HG03064 (cell line): ENCODE measurements around the gene ASPRV1.
"Not testable (repeated sequence)": the region's sequence is repeated elsewhere in the genome, so short reads cannot be mapped to it uniquely, and the experiment has no call there.

Experiments
- ATAC-seq: cut with Tn5 transposase; IDR thresholded peaks from one replicate; pipeline ENCODE4 v1.9.1; 2021; ENCODE audit warnings: low read depth; ENCODE audit not compliant: unreplicated experiment

The ASPRV1 gene

DNA sequence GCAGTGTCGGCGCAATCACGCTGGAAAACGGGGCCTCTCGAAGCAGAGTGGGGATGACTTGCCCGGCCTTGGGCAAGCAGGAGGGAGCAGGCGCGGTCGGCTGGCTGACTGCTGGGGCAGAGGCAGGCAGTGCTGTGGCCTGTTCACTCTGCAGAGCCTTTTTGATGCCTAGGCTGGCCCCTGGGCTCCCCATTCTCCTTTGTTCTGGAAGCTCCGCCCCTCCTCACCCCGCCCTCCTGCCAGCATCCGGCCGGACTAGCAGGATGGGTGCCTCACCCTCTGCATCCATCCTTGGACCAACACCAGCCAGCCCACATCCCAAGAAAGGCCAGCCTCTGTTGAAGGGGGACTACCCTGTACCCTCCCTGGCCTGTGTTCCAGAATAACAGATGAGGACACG, at the start of gene ASPRV1:
ASPRV1 (minus strand) TSS at position 136 of the 400 bp plus-strand sequence. CDS start 195 bp downstream, outside the sequence.
- ATAC-seq: no peak

DNA sequence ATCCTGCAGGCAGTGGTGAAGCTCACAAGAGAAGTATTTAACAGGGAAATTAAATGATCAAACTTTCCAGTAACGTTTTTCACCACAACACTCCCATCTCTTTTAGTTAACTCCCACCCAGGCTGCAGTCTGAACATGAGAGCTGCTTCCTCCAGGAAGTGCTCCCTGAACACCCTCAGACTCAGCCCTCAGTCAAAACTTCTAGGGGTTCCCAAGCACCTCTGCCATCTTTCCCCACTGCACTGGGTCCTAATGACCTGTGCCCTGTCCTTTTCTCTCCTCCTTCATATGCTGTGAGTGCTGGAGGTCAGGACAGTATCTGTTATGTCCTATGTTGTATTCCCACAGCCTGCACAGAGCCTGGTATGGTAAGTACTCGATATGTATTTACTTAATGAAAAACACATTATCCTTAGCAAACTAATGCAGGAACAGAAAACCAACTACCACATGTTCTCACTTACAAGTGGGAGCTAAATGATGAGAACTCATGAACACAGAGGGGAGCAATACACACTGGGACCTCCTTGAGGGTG, 49.2 kb upstream of the ASPRV1 start:
- ATAC-seq: no peak

DNA sequence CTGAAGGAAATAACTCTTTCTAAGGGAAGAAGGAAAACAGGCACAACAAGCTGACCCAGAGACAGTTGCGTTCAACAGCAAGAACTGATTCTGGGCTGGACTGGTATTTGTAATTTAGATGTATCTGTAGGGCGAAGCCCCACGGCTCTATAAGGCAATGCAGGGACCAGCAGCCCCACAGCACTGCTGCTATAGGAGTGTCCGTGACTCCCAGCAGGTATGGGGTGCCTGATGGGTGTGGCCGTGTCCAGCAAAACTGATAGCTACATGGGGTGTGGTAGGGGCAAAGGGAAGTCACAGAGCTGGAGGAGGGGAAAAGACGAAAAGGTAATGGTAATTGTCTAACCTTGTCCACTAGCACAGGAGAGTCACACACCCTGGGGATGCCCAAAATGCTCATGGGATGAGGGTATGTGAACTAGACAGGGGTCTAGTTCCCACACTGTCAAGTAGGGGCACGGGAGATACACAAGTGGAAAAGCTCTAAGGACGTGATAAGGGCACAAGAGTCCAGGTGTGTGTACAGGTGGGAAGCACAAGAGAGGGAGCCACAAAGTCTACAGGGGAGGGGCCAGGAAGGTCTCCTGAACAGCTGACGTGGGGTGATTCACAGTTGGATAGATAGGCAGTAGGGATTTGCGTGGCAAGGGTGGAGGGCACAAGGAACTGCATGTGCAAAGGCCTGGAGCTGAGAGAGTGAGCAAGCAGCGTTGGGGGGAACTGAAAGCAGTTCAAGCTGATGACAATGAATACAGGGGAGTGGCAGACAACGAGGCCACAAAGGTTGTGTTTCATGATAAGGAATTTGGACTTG, 48.5 kb upstream of the ASPRV1 start:
- ATAC-seq: no peak

DNA sequence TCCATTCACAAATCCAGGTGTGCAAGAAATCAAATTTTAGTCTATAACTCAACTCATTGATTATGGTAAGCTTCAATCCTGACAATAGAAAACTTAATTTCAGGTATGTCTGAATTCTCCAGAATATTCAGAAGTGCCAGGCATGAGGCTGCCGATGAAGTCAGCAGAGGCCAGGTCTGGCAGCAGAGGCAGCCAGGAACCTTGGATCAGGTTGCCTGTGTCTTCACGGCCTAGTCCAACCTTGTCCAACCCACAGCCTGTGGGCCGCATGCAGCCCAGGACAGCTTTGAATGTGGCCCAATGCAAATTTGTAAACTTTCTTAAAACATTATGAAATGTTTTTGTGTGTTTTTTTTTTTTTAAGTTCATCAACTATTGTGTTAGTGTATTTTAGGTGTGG, 46.9 kb upstream of the ASPRV1 start:
- ATAC-seq: no peak

DNA sequence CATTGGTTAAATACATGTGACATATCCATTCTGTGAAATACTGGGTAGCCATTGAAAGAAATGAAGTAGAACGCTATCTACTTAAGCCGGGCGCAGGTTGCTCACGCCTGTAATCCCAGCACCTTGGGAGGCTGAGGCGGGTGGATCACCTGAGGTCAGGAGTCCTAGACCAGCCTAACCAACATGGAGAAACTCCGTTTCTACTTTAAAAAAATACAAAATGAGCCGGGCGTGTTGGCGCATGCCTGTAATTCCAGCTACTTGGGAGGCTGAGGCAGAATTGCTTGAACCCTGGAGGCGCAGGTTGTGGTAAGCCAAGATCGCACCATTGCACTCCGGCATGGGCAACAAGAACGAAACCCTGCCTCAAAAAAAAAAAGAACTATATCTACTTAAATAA, 45.7 kb upstream of the ASPRV1 start:
- no peak for ATAC-seq

DNA sequence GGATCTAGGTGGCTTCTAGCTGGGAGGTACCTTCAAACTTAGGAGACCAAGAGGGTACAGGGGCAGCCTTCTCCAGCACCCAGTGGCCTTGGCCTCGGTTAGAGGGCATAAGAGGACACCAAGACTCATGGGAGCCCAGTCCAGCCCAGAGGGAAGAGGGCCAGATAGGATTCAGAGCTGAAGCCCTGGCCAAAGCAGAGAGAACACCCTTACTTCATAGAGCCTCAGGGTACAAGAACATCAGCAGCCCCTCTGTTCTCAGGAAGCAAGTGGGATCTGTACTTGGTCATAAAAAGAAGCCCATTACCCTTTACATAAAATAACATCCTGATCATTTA, 45.0 kb upstream of the ASPRV1 start:
- no peak for ATAC-seq

DNA sequence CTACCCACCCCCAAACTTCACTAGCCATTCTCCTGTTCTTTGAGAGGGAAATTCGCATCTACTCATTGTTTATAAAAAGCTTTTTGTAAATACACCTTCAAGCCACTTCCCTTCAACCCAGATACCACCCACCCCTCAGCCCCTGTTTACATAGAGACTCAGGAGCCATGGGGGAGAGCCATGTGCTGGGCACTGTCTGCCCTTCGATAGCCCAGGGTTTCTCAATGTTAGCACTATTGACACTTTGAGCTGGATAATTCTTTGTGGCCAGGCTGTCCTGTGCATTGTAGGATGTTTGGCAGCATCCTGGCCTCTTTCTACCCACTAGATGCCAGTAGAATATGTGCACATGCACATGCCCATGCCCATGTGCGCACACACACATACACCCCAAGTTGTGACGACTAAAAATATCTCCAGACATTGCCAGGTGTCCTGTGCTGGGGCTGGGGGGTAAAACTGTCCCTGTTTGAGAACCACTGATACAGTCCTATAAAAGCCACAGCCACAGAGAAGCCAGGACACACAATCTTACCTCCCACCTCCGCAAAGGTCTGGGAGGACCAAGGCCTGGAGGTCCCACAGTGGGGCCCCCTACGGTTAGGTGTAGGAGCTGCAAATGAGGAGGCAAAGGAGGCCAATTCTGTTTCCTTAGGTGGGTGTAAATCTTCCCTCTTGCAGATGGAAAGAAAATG, 44.5 kb upstream of the ASPRV1 start:
- no peak for ATAC-seq

DNA sequence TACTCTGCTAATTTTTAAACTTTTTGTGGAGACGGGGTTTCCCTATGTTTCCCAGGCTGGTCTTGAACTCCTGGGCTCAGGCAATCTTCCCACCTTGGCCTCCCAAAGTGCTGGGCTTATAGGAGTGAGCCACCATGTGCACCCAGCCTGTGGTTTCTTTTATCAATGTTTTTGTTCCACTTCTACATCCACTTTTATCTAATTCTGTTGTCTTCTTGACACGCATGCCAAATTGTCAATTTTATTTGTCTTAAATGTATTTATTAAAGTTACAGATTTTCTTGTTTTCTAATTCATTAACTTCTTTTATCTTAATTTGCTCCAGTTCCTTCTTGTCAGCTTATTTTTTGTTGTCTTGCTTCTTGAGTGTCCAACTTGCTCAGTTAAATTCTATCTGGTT, 43.8 kb upstream of the ASPRV1 start:
- no peak for ATAC-seq

DNA sequence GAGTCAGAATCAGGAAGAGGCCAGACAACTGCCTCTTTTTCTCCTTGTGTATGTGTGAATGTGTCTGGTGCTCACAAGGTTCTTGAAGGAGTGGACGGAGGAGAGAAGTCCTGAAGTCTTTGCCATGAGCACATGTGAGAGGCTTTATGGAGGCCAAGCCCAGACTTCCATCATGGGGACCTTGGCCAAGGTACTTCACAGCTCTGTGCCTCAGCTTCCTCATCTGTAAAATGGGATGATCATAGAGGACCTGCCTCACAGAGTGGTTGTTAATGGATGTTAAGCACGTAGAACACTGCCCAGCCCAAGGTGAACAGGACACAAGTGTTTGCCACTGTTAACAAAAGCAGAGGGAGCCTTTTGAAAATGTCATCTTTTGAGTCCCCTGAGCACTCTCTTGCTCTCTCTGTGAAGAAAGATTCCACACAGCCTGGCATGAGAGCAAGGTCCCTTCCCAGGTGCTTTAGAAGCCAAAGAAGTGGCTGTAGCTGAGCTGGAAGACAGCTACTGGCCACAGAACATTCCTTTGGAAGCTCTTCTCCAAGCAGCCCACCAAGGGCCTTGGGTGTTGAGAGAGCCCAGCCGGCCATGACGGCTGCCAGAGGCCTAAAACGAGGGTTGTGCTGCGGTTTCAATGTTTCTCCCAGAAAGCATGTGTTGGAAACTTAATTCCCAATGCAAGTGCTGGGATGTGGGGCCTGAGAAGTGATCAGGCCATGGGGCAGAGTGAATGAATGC, 41.8 kb upstream of the ASPRV1 start:
- ATAC-seq: no peak

DNA sequence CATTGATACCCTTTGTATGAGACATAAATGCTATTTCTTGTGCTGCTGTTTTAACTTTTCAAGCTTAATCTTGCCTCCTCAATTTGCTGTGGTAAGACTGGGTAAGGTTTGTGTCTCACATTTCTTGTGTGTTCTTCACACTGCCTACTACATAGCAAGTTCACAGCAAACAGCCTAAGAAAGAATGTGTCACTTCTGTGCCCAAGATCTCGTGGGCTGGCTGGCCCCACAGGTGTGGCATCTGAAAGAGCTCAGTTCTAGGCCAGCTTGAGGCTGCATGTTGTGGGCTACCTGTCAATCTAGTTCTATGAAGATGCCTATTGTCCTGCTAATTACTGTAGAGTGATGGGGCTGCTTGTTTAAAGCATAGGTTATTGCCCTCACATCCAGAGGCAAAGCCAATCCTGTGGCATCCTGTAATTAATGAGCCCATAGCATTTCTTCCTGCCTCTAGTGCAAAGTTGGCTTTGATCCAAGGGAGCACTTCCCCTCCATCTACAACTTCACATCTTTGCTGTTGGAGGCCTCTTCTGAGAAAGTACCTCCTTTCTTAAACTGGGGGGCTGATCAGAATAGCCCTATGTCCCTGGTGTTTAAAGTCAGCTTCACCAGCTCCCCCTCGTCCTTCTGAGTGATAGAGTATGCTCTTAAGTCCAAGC, 40.9 kb upstream of the ASPRV1 start:
- no peak for ATAC-seq

DNA sequence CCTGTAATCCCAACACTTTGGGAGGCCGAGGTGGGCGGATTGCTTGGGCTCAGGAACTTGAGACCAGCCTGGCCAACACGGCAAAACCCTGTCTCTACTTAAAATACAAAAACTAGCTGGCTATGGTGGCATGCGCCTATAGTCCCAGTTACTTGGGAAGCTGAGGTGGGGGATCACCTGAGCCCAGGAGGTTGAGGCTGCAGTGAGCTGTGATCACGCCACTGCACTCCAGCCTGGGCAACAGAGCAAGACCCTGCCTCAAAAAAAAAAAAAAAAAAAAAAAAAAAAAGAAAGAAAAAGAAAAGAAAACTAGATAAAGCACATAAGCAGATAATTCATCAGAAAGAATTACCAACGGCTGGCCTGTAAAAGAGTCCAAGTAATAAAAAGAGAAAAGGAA, 39.1 kb upstream of the ASPRV1 start:
- ATAC-seq: not testable (repeated sequence)

DNA sequence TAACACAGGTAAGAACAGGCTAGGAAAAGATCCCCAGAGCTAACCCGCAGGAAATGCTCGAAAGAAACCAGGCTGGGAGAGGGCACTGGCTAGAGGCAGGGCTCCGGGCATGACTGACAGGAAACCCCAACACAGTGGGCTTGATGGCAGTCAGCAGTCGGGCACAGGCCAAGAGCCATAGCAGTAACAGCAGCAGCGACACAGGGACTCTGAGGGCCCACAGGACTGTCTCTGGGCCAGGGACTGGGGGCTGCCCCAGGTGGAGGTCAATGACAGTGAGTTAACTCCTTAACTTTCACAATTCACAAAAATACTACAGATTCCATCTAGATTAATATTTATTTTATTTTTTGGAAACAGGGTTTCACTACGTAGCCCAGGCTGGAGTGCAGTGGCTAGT, 37.3 kb upstream of the ASPRV1 start:
- ATAC-seq: no peak

DNA sequence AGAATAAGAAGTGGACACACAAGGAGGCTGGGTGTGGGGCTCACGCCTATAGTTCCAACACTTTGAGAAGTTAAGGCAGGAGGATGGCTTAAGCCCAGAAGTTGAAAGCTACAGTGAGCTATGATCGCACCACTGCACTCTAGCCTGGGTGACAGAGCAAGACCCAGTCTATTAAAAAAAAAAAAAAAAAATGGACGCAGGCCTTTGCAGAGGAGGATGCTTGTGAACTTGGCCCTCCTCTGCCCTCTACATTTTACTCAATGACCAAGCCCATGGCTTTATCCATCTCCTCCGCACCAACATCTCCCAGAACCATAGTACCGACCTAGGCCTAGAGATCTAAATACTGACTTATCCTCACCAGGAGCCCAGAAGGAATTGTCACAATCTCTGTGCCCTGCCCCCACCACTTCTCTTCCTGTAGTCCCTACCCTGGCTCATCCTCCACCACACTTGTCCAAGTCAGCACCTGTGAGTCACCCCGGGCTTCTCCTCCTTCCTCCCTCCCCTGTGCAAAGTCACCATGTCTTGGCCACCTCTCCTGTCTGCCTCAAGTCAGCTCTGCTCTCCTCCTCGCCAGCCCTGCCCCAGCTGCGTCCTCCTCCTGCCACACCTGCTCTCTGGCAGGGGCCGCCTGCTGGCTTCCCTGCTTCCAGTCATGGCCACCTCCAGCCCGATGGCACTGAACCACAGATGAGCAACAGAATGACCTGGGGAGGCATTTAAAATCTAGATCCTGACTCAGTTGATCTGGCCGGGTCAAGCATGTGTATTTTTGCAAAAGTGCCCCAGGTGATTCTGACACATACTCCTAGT, 35.8 kb upstream of the ASPRV1 start:
- ATAC-seq: no peak

DNA sequence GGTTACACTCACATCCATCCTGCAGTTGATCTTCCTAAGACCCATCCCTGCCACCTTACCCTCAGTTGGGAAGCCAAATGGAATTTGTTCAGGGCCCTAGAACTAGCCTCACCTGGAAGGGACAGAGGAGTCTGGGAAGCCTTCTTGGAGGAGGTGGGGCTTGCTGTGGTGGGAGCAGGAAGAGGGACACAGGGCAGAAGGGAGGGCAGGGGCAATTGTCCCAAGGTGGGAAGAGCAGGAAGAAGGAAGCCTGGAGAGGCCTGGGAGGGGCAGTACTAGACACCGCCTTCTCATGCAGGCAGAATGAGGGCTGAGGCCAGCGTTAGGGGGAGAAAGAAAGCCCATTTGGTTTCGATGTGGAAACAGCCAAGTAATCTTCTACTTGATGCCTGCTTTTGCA, 34.1 kb upstream of the ASPRV1 start:
- ATAC-seq: no peak

DNA sequence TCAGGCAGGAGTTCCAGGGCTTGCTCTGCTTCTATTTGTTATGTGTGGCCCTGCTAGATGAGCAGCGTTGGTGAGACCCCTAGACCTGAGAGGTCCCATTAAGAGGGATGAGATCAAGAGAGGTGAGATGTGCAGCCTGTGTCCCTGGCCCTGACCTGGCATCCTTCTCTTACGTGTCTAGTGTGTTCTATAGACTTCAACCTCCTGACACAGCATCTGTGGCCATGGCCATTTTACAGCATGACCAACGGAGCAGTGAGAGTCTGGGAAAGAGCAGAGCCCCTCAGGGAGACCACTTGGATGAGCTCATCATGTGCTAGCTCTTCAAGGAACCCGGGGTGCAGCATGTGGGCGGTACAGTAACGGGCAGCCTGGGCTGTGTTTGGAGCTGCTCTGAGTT, 32.7 kb upstream of the ASPRV1 start:
- ATAC-seq: no peak

DNA sequence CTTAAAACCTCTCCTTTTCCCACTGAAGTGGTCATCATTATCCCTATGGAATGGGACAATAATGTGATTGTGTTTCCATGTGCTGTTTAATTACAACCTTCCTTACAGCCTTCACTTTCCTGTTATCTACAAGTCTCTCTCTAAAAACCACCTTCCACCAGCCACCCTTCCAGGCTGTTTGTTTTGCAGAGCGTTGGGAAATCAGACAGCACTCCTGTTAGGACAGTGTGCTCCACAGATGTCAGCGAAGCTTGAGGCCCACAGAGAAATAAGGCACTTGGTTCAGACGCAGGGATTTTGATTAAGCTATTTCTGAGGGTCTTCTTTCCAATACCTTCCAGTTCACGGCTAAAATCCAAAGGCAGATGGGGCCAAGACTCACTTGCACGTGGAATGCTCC, 32.3 kb upstream of the ASPRV1 start:
- no peak for ATAC-seq

DNA sequence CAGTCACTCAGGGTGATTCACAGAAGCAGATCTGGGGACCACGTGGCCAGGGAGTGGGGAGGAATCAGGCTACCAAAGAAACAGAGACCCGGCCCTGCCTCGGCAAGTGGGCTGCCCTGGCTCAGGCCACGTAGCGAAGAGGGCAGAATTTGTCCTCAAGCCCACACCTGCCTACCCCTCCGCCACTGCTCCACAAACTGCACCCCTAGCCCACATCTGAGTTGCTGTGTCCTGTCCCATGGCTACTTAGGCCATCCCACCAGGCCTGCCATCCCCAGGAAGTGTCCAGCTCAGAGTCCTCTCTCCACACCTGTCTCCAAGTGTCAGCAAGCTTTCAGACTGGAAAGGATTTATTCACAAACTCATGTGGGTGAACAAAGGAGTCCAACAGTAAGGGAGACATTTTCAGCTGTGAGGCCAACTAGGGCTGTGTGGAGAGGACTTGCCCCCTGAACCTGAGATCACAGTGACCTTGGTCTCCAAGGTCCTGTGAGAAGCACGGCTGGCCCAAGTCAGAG, 31.7 kb upstream of the ASPRV1 start:
- ATAC-seq: no peak

DNA sequence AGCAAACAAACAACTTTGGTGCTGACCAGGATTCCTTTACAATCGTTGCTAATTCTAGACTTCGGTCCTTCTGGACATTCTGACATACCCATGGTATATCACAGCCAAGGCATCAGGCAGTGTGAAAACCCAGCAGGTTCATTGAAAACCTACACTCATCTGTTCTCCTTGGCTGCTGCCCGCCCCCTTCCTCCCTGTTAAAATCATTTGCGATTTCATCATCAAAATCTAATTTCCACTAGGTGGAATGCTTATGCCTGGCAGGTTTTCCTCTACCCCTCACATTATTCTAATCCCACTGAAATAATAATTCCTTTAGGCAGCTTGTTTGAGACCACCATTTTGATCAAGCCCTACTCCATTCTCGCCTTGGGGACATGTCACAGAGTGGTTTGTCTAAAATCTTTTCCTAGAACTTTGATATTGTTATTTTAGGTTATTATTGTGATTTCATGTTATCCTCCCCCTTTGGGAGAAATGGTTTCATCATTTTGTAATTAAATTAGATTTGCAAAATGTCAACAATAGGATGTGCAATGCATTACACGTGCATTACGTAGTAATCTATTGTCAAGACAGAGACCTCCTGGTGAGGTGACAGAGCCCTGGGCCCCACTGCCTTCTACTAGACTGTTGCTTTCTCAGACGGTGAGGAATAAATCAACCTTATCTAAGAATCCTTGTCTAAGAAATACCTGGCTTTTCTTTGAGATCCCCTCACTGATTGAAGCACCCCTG, 31.0 kb upstream of the ASPRV1 start:
- ATAC-seq: no peak

DNA sequence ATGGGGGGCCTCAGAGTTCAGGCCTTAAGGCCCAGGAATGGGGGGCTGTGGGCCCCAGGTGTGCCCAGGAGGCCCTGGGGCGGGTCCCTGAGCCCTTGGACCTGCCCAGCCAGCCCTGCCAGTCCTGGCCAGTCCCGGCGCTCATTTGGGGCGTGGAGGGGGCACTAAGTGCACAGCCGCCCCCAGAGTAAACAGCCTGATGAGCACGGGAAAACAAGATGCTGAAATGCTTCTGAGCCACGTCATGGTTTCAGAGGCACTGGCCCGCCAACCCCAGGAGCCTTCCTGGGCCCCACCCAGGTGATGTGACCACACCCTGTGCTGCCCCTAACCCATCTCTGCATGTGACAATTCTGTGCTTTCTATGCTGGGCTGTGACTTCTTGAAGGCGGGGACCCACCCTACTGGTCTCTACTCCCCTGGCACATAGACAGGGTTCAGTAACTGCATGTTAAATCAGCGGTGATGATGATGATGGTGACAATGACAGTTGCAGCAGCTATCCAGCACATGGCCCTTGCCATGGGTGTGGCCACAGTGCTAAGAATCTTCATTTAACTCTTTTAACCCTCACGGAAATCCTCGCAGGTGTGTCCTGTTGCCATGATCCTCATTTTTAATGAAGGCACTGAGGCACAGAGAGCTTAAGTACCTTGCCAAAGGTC, 28.1 kb upstream of the ASPRV1 start:
- no peak for ATAC-seq
